Endodermal cell (in vitro differentiated cells): ENCODE measurements around the gene VPS9D1. TPM values are rescaled to one million over a fixed set of nuclear protein-coding genes. Genes with fewer than 3 reads are reported as not detected.

ENCODE experiments used
- DNase-seq: peaks from one replicate; pipeline ENCODE4 v3.0.0-alpha.2; 2017
- H3K27ac ChIP-seq: 2 replicates; pipeline ENCODE4 v1.5.1; 2013; ENCODE audit warnings: mild to moderate bottlenecking, low read depth, low read length, moderate library complexity
- H3K27me3 ChIP-seq: 2 replicates; pipeline ENCODE4 v1.6.1; 2013; ENCODE audit warnings: mild to moderate bottlenecking, low read length, moderate library complexity; ENCODE audit not compliant: insufficient read depth, control insufficient read depth, poor library complexity, severe bottlenecking
- H3K36me3 ChIP-seq: 2 replicates; pipeline ENCODE4 v1.7.0; 2013; ENCODE audit warnings: mild to moderate bottlenecking, low read length, moderate library complexity; ENCODE audit not compliant: control insufficient read depth, insufficient read depth
- H3K4me1 ChIP-seq: one replicate; pipeline ENCODE4 v1.7.0; 2013; ENCODE audit warnings: low read length; ENCODE audit not compliant: control insufficient read depth, insufficient read depth
- H3K4me3 ChIP-seq: 2 replicates; pipeline ENCODE4 v1.5.1; 2013; ENCODE audit warnings: mild to moderate bottlenecking, low read length, moderate library complexity
- H3K9ac ChIP-seq: 2 replicates; pipeline ENCODE4 v1.6.1; 2013; ENCODE audit warnings: mild to moderate bottlenecking, low read length, moderate library complexity; ENCODE audit not compliant: poor library complexity, severe bottlenecking; ENCODE audit errors: extremely low read depth
- H3K9me3 ChIP-seq: 2 replicates; pipeline ENCODE4 v1.6.1; 2013; ENCODE audit warnings: mild to moderate bottlenecking, low read length, moderate library complexity; ENCODE audit not compliant: control insufficient read depth
- H3K27ac Mint-ChIP-seq: 2 replicates; pipeline ENCODE4 v1.8.0; 2020; ENCODE audit warnings: mixed read lengths
- H3K27me3 Mint-ChIP-seq: 2 replicates; pipeline ENCODE4 v1.8.0; 2021; ENCODE audit warnings: mild to moderate bottlenecking, mixed read lengths; ENCODE audit not compliant: insufficient read depth
- H3K36me3 Mint-ChIP-seq: 2 replicates; pipeline ENCODE4 v1.8.0; 2020; ENCODE audit warnings: low read depth, mixed read lengths
- H3K4me1 Mint-ChIP-seq: 2 replicates; pipeline ENCODE4 v1.8.0; 2020; ENCODE audit warnings: mixed read lengths
- H3K4me3 Mint-ChIP-seq: 2 replicates; pipeline ENCODE4 v1.8.0; 2020; ENCODE audit warnings: mild to moderate bottlenecking, moderate library complexity, mixed read lengths
- H3K9me3 Mint-ChIP-seq: 2 replicates; pipeline ENCODE4 v1.8.0; 2020; ENCODE audit warnings: mild to moderate bottlenecking, mixed read lengths
- CTCF ChIP-seq: fragments of 200-600 bp; sonication (generic); conservative IDR thresholded peaks from 2 replicates; pipeline ENCODE4 v1.5.0; 2021; ENCODE audit warnings: antibody characterized with exemption, mild to moderate bottlenecking
- WGBS, 2 experiments: methylation state at CpG; one replicate each; pipeline versions ENCODE4 v1.1.5 to v1.1.7; 2013; ENCODE audit warnings: missing lambda C conversion rate in 2 of 2, mixed read lengths in 1 of 2; ENCODE audit not compliant: insufficient coverage in 1 of 2, insufficient read length in 1 of 2; 5-methylcytosine and 5-hydroxymethylcytosine counted together
- total RNA-seq, 2 donors: library from RNA; stranded (reverse); fragmentation: NEBNext Ultra II Directional in 1 of 2; extraction: Animal tissue kit (Norgen Biotek cat#: 25700) in 1 of 2; gene quantifications; 2 replicates in 1 of 2; 3 replicates in 1 of 2; pipeline ENCODE4 v1.2.1, GENCODE V29; 2021

VPS9D1 gene
- total RNA-seq, 2 donors from 2014 or later = 7.4 to 10.0 TPM

- no peaks in the 10 kb centered on the region for H3K9me3 Mint-ChIP-seq
- TF ChIP-seq CTCF = no peak
- H3K4me1 ChIP-seq = peaks cover 5% of the 10 kb centered on the region
- H3K27me3 Mint-ChIP-seq = peaks cover 36% of the 10 kb centered on the region
- H3K27ac ChIP-seq = no peak overlapping the region
- WGBS, 2 experiments = 53 to 72% methylated on average over 28 to 56 of the region's 56 CpGs
- H3K4me3 Mint-ChIP-seq = peak overlapping the region; percentile 65
- H3K36me3 ChIP-seq = peaks cover 32% of the 10 kb centered on the region
- peak; percentile 78 for DNase-seq
- H3K9me3 ChIP-seq = no peaks in the 10 kb centered on the region
- peaks cover 12% of the 10 kb centered on the region for H3K4me1 Mint-ChIP-seq
- peak overlapping the region; percentile 87 for H3K4me3 ChIP-seq
- no peak overlapping the region for H3K27ac Mint-ChIP-seq
- H3K9ac ChIP-seq = peak overlapping the region; percentile 51
- H3K27me3 ChIP-seq = no peaks in the 10 kb centered on the region
- H3K36me3 Mint-ChIP-seq = peaks cover 27% of the 10 kb centered on the region
Observed at GRCh38 chr16:89722392-89723278, 1.9 kb upstream of the VPS9D1 start.

GRCh38 chr16:89721546-89722391 lies 1.1 kb upstream of the VPS9D1 start:
- H3K36me3 ChIP-seq = peaks cover 27% of the 10 kb centered on the region
- H3K9me3 Mint-ChIP-seq = no peaks in the 10 kb centered on the region
- H3K4me1 ChIP-seq = peaks cover 5% of the 10 kb centered on the region
- peaks cover 26% of the 10 kb centered on the region for H3K36me3 Mint-ChIP-seq
- peak overlapping the region; percentile 51 for H3K9ac ChIP-seq
- peaks cover 12% of the 10 kb centered on the region for H3K4me1 Mint-ChIP-seq
- no peak overlapping the region for H3K27ac ChIP-seq
- no peak overlapping the region for H3K27ac Mint-ChIP-seq
- H3K27me3 Mint-ChIP-seq = peaks cover 42% of the 10 kb centered on the region
- H3K4me3 Mint-ChIP-seq = peak overlapping the region; percentile 65
- no peak for DNase-seq
- H3K4me3 ChIP-seq = peak overlapping the region; percentile 87
- H3K9me3 ChIP-seq = no peaks in the 10 kb centered on the region
- TF ChIP-seq CTCF = no peak
- 0 to 1% methylated on average over 19 to 112 of the region's 112 CpGs for WGBS, 2 experiments
- H3K27me3 ChIP-seq = no peaks in the 10 kb centered on the region

- H3K36me3 ChIP-seq = peaks cover 24% of the 10 kb centered on the region
Observed at GRCh38 chr16:89720551-89720812, 216 bp downstream of the VPS9D1 start.

More at GRCh38 chr16:89720551-89720812, 216 bp downstream of the VPS9D1 start:
- Histone ChIP-seq H3K9ac (peak overlapping the region; percentile 51), H3K27me3 (no peaks in the 10 kb centered on the region), H3K27ac (no peak overlapping the region), H3K4me1 (peaks cover 5% of the 10 kb centered on the region), H3K4me3 (peak overlapping the region; percentile 87), H3K9me3 (no peaks in the 10 kb centered on the region)
- Mint-ChIP-seq H3K36me3 (peaks cover 31% of the 10 kb centered on the region), H3K9me3 (no peaks in the 10 kb centered on the region), H3K4me1 (peaks cover 12% of the 10 kb centered on the region), H3K27me3 (peaks cover 46% of the 10 kb centered on the region), H3K4me3 (peak overlapping the region; percentile 65), H3K27ac (peak overlapping the region; percentile 38)
- 0% methylated on average over 1 to 29 of the region's 29 CpGs for WGBS, 2 experiments
- no peak for TF ChIP-seq CTCF
- DNase-seq = peak; percentile 84
